Urinary bladder (tissue), 4 donors: ENCODE data around the gene LITAF. TPM values are rescaled to one million over a fixed set of nuclear protein-coding genes. Genes with fewer than 3 reads are reported as not detected.
"Not testable (repeated sequence)": the region's sequence is repeated elsewhere in the genome, so short reads cannot be mapped to it uniquely, and the experiment has no call there.

Experiments
- DNase-seq: peaks from one replicate; pipeline ENCODE4 v3.0.0-alpha.2; 2015; ENCODE audit errors: extremely low spot score
- H3K27ac ChIP-seq: one replicate; pipeline ENCODE4 v1.5.1; 2013; ENCODE audit warnings: low read depth, mild to moderate bottlenecking, moderate library complexity
- H3K36me3 ChIP-seq: one replicate; pipeline ENCODE4 v1.6.1; 2013; ENCODE audit warnings: mild to moderate bottlenecking, moderate library complexity; ENCODE audit not compliant: insufficient read depth
- H3K4me1 ChIP-seq: one replicate; pipeline ENCODE4 v1.6.1; 2013; ENCODE audit warnings: mild to moderate bottlenecking, moderate library complexity; ENCODE audit not compliant: insufficient read depth
- H3K4me3 ChIP-seq: one replicate; pipeline ENCODE4 v1.5.1; 2013; ENCODE audit warnings: low read depth, low read length
- WGBS: extraction: QIAGEN DNeasy Blood & Tissue Kit; methylation state at CpG from one replicate; pipeline ENCODE4 v1.1.7; 2013; 5-methylcytosine and 5-hydroxymethylcytosine counted together
- polyA plus RNA-seq: library from polyadenylated mRNA; stranded (reverse); fragments of 200-250 nt; gene quantifications from one replicate; pipeline ENCODE4 v1.2.3, GENCODE V29; 2013
- total RNA-seq: library from RNA; depleted of rRNA; stranded (reverse); fragments of >200 nt; gene quantifications from one replicate; pipeline ENCODE4 v1.2.3, GENCODE V29; 2014
- donor health status: healthy with polysubstance abuse.
- donor health status: healthy.

Gene LITAF
- total and polyA plus RNA-seq, 2 donors: 69.7 to 120 TPM

DNA sequence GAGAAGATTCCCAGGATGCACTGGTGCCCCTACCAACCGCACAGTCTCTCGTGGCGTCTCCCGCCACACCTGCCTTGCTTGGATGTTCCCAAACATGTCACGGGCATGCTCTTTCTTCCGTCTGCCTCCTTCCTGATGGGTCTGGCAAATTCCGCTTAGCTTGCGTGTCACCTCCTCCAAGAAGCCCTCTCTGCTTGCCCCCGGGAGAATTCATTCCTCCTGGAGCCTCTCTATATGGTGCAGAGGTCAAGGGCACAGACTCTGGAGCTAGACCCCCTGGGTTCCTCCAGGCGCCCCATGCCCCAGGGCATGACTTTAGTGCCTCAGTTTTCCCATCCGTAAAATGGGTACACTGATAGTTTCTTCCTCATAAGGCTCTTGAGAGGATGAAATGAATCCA lies 21.1 kb downstream of the LITAF start:
- H3K4me1 ChIP-seq: peaks cover 2% of the 10 kb centered on the region
- H3K36me3 ChIP-seq: no peaks in the 10 kb centered on the region
- WGBS: 81% methylated on average over 11 of the region's 11 CpGs
- DNase-seq: no peak
- H3K4me3 ChIP-seq: no peak overlapping the region
- no peak overlapping the region for H3K27ac ChIP-seq

DNA sequence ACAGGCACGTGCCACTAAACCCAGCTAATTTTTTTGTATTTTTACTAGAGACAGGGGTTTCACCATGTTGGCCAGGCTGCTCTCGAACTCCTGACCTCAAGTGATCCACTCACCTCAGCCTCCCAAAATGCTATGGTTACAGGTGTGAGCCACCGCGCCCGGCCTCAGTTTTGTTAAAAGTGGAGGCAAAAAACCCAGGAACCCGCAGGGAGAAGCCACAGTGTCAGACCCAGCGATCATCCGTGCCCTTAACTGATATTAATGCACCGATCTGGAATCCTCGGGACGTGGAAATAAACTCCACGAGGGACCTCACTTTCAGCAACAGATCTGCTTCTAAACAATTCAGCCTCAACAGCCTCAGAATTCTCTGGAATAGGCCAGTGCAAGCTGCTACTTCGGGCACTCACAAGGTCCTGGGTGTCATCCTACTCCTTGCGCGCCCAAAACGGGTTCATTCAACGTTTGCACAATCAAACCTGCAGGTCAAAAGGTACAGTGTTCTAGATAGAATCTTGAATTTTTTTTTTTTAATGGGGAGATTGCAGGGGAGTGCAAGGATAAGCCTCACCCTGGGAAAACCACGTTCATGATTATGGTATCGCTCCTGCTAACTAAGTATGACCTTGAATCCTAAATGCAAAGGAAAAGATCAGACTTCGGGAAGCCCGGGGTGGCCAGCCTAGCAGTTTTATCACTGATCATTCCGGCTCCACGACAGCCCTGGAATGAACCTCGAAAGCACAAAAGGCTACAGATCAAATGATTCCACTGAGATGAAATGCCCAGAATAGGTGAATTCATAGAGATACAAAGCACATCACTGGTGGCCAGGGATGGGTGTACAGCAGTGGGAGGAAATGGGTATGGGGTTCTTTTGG lies 22.4 kb downstream of the LITAF start:
- H3K4me3 ChIP-seq: no peak overlapping the region
- peak overlapping the region; percentile 43 for H3K27ac ChIP-seq
- 81% methylated on average over 24 of the region's 24 CpGs for WGBS
- no peak for DNase-seq
- no peaks in the 10 kb centered on the region for H3K36me3 ChIP-seq
- H3K4me1 ChIP-seq: peaks cover 2% of the 10 kb centered on the region

DNA sequence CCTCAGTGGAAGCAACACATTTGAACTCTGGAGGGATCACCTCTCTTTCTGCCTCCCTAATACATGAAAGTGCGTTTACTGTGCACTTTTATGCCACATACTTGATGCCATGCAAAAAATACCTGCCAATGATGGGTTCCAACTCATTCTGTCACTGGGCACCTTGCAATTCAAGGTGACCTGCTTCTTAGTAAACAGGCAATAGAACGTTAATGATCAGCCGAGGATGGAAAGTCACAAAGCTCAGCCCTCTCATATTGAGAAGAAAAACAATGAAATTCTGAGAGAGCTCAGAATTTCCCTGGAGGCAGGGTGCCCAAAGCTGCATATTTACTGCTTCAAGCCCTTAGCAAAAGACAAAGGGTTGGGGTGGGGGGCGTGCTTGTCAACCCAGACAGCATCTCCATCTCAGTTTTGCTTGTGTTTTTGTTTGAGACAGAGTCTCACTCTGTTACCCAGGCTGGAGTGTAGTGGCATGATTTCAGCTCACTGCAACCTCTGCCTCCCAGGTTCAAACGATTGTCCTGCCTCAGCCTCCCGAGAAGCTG lies 23.2 kb downstream of the LITAF start:
- WGBS: 67% methylated on average over 6 of the region's 6 CpGs
- no peak for DNase-seq
- Histone ChIP-seq H3K4me1 (peaks cover 2% of the 10 kb centered on the region), H3K4me3 (no peak overlapping the region), H3K36me3 (no peaks in the 10 kb centered on the region), H3K27ac (no peak overlapping the region)

DNA sequence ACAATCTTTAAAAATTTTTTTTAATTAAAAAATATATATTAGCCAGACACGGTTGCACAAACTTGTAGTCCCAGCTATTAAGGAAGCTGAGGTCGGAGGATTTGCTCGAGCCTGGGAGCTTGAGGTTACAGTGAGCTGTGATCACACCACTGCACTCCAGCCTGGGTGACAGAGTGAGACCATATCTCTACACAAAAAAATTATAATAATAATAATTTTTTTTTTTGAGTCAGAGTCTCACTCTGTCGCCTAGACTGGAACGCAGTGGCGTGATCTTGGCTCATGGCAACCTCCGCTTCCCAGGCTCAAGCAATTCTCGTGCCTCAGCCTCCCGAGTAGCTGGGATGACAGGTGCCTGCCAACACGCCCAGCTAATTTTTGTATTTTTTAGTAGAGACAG lies 23.8 kb downstream of the LITAF start:
- DNase-seq: no peak
- Histone ChIP-seq H3K4me3 (no peak overlapping the region), H3K4me1 (peaks cover 2% of the 10 kb centered on the region), H3K27ac (no peak overlapping the region), H3K36me3 (no peaks in the 10 kb centered on the region)
- WGBS: 90% methylated on average over 10 of the region's 10 CpGs

DNA sequence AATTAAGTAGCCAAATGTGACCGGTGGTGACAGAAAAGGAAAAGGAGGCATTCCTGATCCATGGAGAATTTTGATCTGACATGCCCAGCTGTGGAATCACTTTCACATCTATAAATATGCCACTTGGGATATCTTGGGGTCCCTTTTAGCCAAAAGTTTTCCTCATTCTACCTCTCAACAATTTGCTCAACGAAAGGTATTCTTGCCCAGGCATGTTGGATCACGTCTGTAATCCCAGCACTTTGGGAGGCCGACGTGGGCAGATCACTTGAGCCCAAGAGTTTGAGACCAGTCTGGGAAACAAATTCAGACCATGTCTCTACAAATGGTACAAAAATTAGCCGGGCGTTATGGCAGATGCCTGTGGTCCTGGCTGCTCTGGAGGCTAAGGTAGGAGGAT lies 24.3 kb downstream of the LITAF start:
- Histone ChIP-seq H3K27ac (peak overlapping the region; percentile 44), H3K36me3 (no peaks in the 10 kb centered on the region), H3K4me3 (no peak overlapping the region), H3K4me1 (peaks cover 4% of the 10 kb centered on the region)
- 62% methylated on average over 7 of the region's 7 CpGs for WGBS
- DNase-seq: no peak

DNA sequence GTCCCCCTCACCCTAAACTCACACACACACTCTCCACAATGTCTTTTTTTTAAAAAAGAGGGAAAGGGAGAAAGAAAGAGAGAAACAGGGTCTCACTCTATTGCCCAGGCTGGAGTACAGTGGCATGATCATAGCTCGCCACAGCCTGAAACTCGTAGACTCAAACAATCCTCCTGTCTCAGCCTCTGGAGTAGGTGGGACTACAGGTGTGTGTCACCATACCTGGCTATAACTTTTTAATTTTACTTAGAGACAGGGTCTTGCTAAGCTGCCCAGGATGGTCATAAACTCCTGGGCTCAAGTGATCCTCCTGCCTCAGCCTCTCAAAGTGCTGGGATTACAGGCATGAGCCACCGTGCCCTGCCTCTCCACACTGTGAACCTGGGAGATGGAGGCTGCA lies 24.9 kb downstream of the LITAF start:
- 86% methylated on average over 3 of the region's 3 CpGs for WGBS

DNA sequence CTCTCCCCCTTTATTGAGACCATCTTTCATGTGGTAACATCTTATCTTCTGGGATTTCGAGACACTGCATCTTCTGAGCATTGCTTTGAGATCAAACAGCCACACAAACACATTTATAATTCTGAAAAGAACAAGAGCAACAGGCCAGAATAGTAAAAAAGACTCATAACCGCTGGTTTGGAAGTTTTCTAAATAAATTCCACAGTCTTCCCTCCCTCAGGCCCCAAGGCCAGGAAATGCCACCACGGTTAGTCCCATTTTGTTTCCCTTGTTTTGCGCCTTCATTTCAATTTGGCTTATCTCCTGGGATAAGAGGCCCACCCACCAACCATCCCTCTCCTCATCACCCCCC lies 25.3 kb downstream of the LITAF start:
- Histone ChIP-seq H3K36me3 (no peaks in the 10 kb centered on the region), H3K27ac (peak overlapping the region; percentile 86), H3K4me3 (no peak overlapping the region), H3K4me1 (peaks cover 4% of the 10 kb centered on the region)
- DNase-seq: no peak
- WGBS: 48% methylated on average over 4 of the region's 4 CpGs

More for the DNA sequence above, 24.9 kb downstream of the LITAF start:
- DNase-seq: no peak
- Histone ChIP-seq H3K4me3 (no peak overlapping the region), H3K27ac (peak overlapping the region; percentile 86), H3K4me1 (peaks cover 4% of the 10 kb centered on the region), H3K36me3 (no peaks in the 10 kb centered on the region)

DNA sequence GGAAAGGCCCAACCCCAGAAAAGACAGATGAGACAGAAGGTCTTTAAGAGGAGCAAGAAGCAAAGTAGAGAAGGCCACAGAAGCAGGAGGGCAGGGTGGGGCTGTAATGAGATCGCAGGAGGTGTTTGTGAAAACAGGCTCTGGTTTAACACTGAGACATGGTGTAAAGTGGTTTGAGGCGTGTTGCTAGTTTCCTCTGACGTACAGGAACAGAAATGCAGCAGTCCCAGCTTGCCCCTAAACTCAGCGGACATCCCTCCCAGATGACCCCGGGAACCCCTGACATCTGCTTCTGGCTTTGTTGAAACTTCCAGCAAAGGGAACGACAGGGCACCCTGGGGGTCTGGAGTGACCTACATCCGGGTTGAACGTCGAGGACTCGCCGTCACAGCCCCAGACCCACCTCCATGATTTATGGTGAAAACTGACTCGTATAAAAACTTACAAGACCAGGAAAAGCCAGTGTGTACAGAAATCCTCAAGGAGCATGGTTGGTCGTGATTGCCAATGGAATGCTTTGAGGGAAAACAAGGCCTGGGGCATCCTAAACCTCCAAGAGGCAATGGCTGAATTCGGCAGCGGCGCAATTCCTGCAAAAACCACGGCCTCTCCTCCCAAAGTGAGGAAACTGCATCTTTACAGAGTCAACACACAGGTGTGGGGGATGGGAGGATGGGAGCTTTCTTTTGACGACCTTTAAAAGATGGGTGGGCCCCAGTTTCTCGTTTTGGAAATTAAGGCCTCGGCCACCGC lies 25.8 kb downstream of the LITAF start:
- Histone ChIP-seq H3K4me3 (no peak overlapping the region), H3K4me1 (peaks cover 2% of the 10 kb centered on the region), H3K27ac (peak overlapping the region; percentile 64), H3K36me3 (no peaks in the 10 kb centered on the region)
- no peak for DNase-seq
- 30% methylated on average over 21 of the region's 21 CpGs for WGBS

DNA sequence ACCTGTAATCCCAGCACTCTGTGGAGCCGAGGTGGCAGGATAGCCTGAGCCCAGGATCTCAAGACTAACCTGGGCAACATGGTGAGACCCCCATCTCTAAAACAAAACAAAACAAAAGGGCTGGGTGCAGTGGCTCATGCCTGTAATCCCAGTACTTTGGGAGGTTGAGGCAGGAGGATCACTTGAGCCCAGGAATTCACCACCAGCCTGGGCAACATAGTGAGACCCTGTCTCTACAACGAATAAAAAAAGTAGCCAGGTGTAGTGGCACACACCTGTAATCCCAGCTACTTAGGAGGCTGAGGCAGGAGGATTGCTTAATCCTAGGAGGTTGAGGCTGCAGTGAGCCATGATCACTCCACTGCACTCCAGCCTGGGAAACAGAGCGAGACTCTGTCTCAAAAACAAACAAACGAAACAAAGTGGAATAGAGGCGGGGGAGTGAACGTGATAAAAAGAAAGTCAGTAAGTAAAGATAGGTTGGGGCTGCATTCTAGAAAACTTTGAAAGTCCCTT lies 28.4 kb downstream of the LITAF start:
- H3K36me3 ChIP-seq, DNase-seq, H3K4me3 ChIP-seq, H3K4me1 ChIP-seq: not testable (repeated sequence)
- H3K27ac ChIP-seq: peak overlapping the region; percentile 56
- 85% methylated on average over 6 of the region's 6 CpGs for WGBS

DNA sequence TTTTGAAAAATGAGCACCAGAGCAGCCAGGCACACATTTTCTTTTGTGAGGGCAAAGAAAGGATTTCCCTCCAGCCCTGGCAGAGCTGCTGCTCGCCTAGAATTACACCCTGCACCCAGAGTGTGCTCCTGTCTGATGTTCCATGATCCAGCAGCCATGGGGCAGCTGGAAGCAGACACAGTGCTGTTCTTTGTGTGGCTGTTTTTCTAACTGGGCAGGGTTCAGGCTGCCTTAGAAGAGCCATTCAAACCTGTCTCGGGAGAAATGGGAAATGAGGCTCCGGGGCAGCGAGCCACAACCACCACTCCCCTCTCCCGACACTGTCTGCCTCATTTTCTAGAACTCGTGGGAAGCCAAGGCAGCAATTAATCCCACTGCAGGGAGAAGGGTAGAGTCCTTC lies 28.9 kb downstream of the LITAF start:
- peak overlapping the region; percentile 56 for H3K27ac ChIP-seq
- H3K36me3 ChIP-seq: no peaks in the 10 kb centered on the region
- no peak overlapping the region for H3K4me3 ChIP-seq
- WGBS: 40% methylated on average over 6 of the region's 6 CpGs
- peaks cover 2% of the 10 kb centered on the region for H3K4me1 ChIP-seq
- DNase-seq: no peak

DNA sequence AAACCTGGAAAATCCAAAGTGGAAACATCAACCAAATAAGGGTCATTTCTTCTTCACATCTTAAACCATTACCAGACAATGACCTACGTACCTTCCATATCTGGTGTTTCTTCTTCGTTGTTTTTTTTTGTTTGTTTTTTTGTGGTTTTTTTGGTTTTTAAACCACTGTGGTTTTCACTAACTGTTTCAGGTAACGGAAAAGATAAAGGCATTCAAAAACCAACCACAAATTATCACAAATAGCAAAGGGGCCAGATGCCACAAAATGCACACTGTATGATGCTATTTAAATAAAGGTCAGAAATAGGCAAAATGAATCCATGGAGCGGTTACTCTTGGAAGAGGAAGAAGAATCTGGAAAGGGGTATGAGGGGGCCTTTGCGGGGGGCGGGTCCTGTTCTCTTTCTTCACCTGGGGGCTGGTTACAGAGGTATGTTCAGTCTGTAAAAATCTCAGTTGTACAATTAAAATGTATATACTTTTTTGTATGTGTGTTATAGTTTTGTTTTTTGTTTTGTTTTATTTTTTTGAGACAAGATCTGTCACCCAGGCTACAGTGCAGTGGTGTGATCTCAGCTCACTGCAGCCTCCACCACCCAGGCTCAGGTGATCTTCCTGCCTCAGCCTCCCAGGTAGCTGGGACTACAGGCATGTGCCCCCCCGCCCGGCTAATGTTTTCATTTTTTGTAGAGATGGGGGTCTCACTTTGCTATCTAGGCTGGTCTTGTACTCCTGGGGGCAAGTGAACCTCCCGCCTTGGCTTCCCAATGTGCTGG lies 29.6 kb downstream of the LITAF start:
- no peak for DNase-seq
- no peak overlapping the region for H3K27ac ChIP-seq
- H3K36me3 ChIP-seq: no peaks in the 10 kb centered on the region
- no peak overlapping the region for H3K4me3 ChIP-seq
- peaks cover 2% of the 10 kb centered on the region for H3K4me1 ChIP-seq
- WGBS: 86% methylated on average over 9 of the region's 9 CpGs

DNA sequence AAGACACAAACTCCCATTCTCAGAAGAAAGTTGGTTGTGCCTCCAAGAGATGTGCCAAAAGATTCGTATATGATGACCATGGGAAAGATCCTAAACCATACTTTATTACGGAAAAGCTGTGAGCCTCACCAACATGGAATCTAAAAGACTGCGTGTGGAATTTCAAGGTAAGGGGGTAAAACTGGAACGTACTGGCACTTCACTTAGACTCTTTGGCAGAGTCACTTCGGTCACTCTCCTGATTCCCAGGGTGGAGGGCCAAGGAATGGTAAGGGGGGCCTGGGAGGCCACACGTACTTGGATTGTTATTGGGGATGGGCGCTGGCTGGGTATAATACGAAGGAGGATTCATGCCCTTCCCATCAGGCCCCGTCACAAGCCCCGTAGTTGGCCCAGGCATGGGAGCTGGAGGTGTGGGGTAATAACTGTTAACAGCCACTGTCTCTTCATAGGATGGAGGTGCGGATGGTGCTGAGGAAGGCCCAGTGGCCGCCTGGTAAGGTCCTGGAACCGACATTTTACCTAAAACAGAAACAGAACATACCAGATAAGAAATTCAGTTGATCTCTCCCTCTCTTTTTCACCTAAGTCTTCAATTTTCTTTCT lies 30.4 kb downstream of the LITAF start:
- 98% methylated on average over 13 of the region's 13 CpGs for WGBS
- H3K4me3 ChIP-seq: no peak overlapping the region
- H3K36me3 ChIP-seq: no peaks in the 10 kb centered on the region
- no peak for DNase-seq
- H3K27ac ChIP-seq: no peak overlapping the region
- H3K4me1 ChIP-seq: peaks cover 2% of the 10 kb centered on the region

DNA sequence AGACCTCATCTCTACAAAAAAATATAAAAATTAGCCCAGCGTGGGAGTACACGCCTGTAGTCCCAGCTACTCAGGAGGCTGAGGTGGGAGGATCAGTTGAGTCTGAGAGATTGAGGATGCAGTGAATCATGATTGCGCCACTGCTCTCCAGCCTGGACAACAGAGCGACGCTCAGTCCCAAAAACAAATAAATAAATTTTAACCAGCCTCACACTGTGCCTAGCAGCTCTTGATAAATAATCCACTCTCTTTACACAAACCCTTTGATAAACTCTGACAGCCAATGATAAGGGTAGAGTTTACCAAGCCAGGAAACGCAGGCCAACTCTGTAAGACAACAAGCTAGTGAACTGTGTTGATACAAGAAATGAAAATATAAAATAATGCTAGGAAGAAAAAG lies 32.7 kb downstream of the LITAF start:
- Histone ChIP-seq H3K27ac (no peak overlapping the region), H3K4me1 (peaks cover 2% of the 10 kb centered on the region), H3K4me3 (no peak overlapping the region), H3K36me3 (peaks cover 5% of the 10 kb centered on the region)
- DNase-seq: no peak
- WGBS: 67% methylated on average over 6 of the region's 6 CpGs
